GM12892 (cell line): ENCODE results near the gene ATXN7.

Experiments used
- POLR2A ChIP-seq: IDR thresholded peaks from 2 replicates; pipeline ENCODE4 v1.6.1; 2011; ENCODE audit warnings: low read depth, low read length, control low read depth
- POLR2AphosphoS5 ChIP-seq: IDR thresholded peaks from 2 replicates; pipeline ENCODE4 v1.6.1; 2011; ENCODE audit warnings: low read depth, low read length, control low read depth
- TAF1 ChIP-seq: IDR thresholded peaks from 2 replicates; pipeline ENCODE4 v1.6.1; 2011; ENCODE audit warnings: low read depth, mild to moderate bottlenecking, control low read depth, low read length, borderline replicate concordance

GRCh38 chr3:63934041-63934866, 70.6 kb downstream of the ATXN7 start:
- TF ChIP-seq TAF1 (no peak), POLR2AphosphoS5 (no peak), POLR2A (no peak)
